A549 (cell line): ENCODE measurements around the gene ITGB1. TPM values are rescaled to one million over a fixed set of nuclear protein-coding genes. Genes with fewer than 3 reads are reported as not detected.

Experiments
- ATAC-seq, 2 experiments: fragments of 200-7000 bp in 1 of 2; fragments of >200 bp in 1 of 2; cut with Nextera tagmentation in 1 of 2; cut with Tn5 transposase in 1 of 2; 3 replicates each; pipeline versions ENCODE4 v1.8.0 to v1.9.1; 2018 to 2020; ENCODE audit warnings: mild to moderate bottlenecking in 1 of 2, moderate library complexity in 1 of 2
- CTCF ChIA-PET: fragments of 300-600 bp; sonication (Branson Sonifier 250); formaldehyde crosslinking; extraction: SDS; loops from one replicate; lab custom pipeline; 2021; ENCODE audit warnings: antibody characterized with exemption, inconsistent platforms; lab: Yijun Ruan, JAX
- POLR2A ChIA-PET: fragments of 350-600 bp; formaldehyde crosslinking; extraction: SDS; loops from one replicate; lab custom pipeline; 2021; ENCODE audit warnings: antibody characterized with exemption, inconsistent platforms; lab: Yijun Ruan, JAX
- DNase-seq, 2 experiments: peaks; one replicate each; pipeline versions ENCODE4 v3.0.0 to v3.0.0-alpha.2; 2011 to 2016; ENCODE audit warnings: low read depth in 1 of 2, low spot score in 1 of 2
- FAIRE-seq: peaks from 2 replicates; lab custom pipeline; 2011; peaks lifted over from hg19 to GRCh38; lab: Jason Lieb, UNC
- H3K27ac ChIP-seq, 2 experiments: fragments of >200 bp; sonication (Bioruptor Twin); formaldehyde crosslinking; 3 replicates each; pipeline ENCODE4 v1.5.1; 2016 to 2017
- H3K4me1 ChIP-seq: fragments of >200 bp; sonication (Bioruptor Twin); formaldehyde crosslinking; 3 replicates; pipeline ENCODE4 v1.6.1; 2016
- H3K4me2 ChIP-seq: fragments of >200 bp; sonication (Bioruptor Twin); formaldehyde crosslinking; 3 replicates; pipeline ENCODE4 v1.6.1; 2016
- H3K4me3 ChIP-seq: fragments of >200 bp; sonication (Bioruptor Twin); formaldehyde crosslinking; 3 replicates; pipeline ENCODE4 v1.5.1; 2016
- H3K9me3 ChIP-seq: fragments of >200 bp; sonication (Bioruptor Twin); formaldehyde crosslinking; 3 replicates; pipeline ENCODE4 v1.6.1; 2016
- ATOH8 ChIP-seq: fragments of 250-450 bp; sonication (Bioruptor Pico); IDR thresholded peaks from 2 replicates; pipeline ENCODE4 v1.5.0; 2020; ENCODE audit warnings: low read depth, mild to moderate bottlenecking, moderate library complexity
- CBX8 ChIP-seq: fragments of 200-600 bp; sonication (generic); IDR thresholded peaks from 2 replicates; pipeline ENCODE4 v1.6.1; 2016
- CEBPB ChIP-seq, 2 experiments: fragments of >200 bp in 1 of 2; sonication (Bioruptor Twin) in 1 of 2; formaldehyde crosslinking in 1 of 2; IDR thresholded peaks; 2 replicates each; pipeline ENCODE4 v1.6.1; 2012 to 2016
- CHD2 ChIP-seq: fragments of 150-350 bp; IDR thresholded peaks from 2 replicates; pipeline ENCODE4 v1.6.1; 2014; ENCODE audit warnings: low read length; ENCODE audit not compliant: partially characterized antibody
- E2F6 ChIP-seq: IDR thresholded peaks from 2 replicates; pipeline ENCODE4 v1.6.1; 2012; ENCODE audit warnings: low read depth, borderline replicate concordance
- EHMT2 ChIP-seq: fragments of 200-600 bp; sonication (generic); IDR thresholded peaks from 2 replicates; pipeline ENCODE4 v1.6.1; 2016; ENCODE audit warnings: antibody characterized with exemption, low read depth, mild to moderate bottlenecking, moderate library complexity
- ELK1 ChIP-seq: fragments of 150-350 bp; IDR thresholded peaks from 2 replicates; pipeline ENCODE4 v1.6.1; 2014; ENCODE audit warnings: low read depth, mild to moderate bottlenecking, low read length
- EP300 ChIP-seq, 2 experiments: fragments of >200 bp; sonication (Bioruptor Twin); formaldehyde crosslinking; IDR thresholded peaks; 2 replicates in 1 of 2; 3 replicates in 1 of 2; pipeline ENCODE4 v1.6.1; 2016 to 2017
- FOSB ChIP-seq: fragments of 250-450 bp; sonication (Bioruptor Pico); IDR thresholded peaks from 2 replicates; pipeline ENCODE4 v1.5.0; 2020; ENCODE audit warnings: mild to moderate bottlenecking, moderate library complexity
- FOXS1 ChIP-seq: fragments of 250-450 bp; sonication (Bioruptor Pico); IDR thresholded peaks from 2 replicates; pipeline ENCODE4 v1.5.0; 2020; ENCODE audit warnings: mild to moderate bottlenecking, moderate library complexity
- HDAC2 ChIP-seq: fragments of 200-600 bp; sonication (generic); IDR thresholded peaks from 2 replicates; pipeline ENCODE4 v1.6.1; 2016
- HES2 ChIP-seq: fragments of >200 bp; sonication (Bioruptor Twin); formaldehyde crosslinking; IDR thresholded peaks from 2 replicates; pipeline ENCODE4 v1.6.1; 2016
- HEYL ChIP-seq: fragments of 250-450 bp; sonication (Bioruptor Pico); IDR thresholded peaks from 2 replicates; pipeline ENCODE4 v1.8.0; 2021; ENCODE audit warnings: mild to moderate bottlenecking, moderate library complexity
- HMGXB4 ChIP-seq: fragments of 250-450 bp; sonication (Bioruptor Pico); IDR thresholded peaks from 2 replicates; pipeline ENCODE4 v1.5.0; 2021; ENCODE audit warnings: mild to moderate bottlenecking, moderate library complexity, borderline replicate concordance
- HOXB13 ChIP-seq: fragments of 250-450 bp; sonication (Bioruptor Pico); IDR thresholded peaks from 2 replicates; pipeline ENCODE4 v1.5.0; 2020; ENCODE audit warnings: low read depth, mild to moderate bottlenecking, moderate library complexity
- JUN ChIP-seq, 2 experiments: fragments of >200 bp; sonication (Bioruptor Twin); formaldehyde crosslinking; IDR thresholded peaks; 2 replicates in 1 of 2; 3 replicates in 1 of 2; pipeline ENCODE4 v1.6.1; 2016 to 2017
- JUNB ChIP-seq: fragments of >200 bp; sonication (Bioruptor Twin); formaldehyde crosslinking; IDR thresholded peaks from 2 replicates; pipeline ENCODE4 v1.6.1; 2016
- KDM5A ChIP-seq: fragments of 200-600 bp; sonication (generic); IDR thresholded peaks from 2 replicates; pipeline ENCODE4 v1.6.1; 2016; ENCODE audit warnings: antibody characterized with exemption, mild to moderate bottlenecking
- MYC ChIP-seq: IDR thresholded peaks from 2 replicates; pipeline ENCODE4 v1.6.1; 2012; ENCODE audit warnings: mild to moderate bottlenecking, inconsistent platforms, low read length, improper control_type of control experiment, borderline replicate concordance
- NFE2L2 ChIP-seq: fragments of 150-350 bp; conservative IDR thresholded peaks from 2 replicates; pipeline ENCODE4 v1.6.1; 2014; ENCODE audit warnings: low read length
- NR3C1 ChIP-seq: fragments of >200 bp; sonication (Bioruptor Twin); formaldehyde crosslinking; IDR thresholded peaks from 3 replicates; pipeline ENCODE4 v1.6.1; 2017
- POLR2A ChIP-seq: IDR thresholded peaks from 2 replicates; pipeline ENCODE4 v1.6.1; 2012; ENCODE audit warnings: mild to moderate bottlenecking, low read length
- RAD21 ChIP-seq, 2 experiments: fragments of >200 bp in 1 of 2; sonication (Bioruptor Twin) in 1 of 2; formaldehyde crosslinking in 1 of 2; IDR thresholded peaks in 1 of 2; conservative IDR thresholded peaks in 1 of 2; 2 replicates in 1 of 2; 3 replicates in 1 of 2; pipeline ENCODE4 v1.6.1; 2012 to 2018; ENCODE audit warnings: inconsistent platforms in 1 of 2
- RCOR1 ChIP-seq: fragments of 150-350 bp; IDR thresholded peaks from 2 replicates; pipeline ENCODE4 v1.6.1; 2014; ENCODE audit warnings: antibody characterized with exemption, low read length, low read depth
- RFX5 ChIP-seq: fragments of 450-650 bp; IDR thresholded peaks from 2 replicates; pipeline ENCODE4 v1.7.1; 2014; ENCODE audit warnings: antibody characterized with exemption, mild to moderate bottlenecking, moderate library complexity
- SMC3 ChIP-seq: fragments of >200 bp; sonication (Bioruptor Twin); formaldehyde crosslinking; IDR thresholded peaks from 3 replicates; pipeline ENCODE4 v1.6.1; 2018; ENCODE audit warnings: inconsistent platforms
- TP53 ChIP-seq: fragments of 250-450 bp; sonication (Bioruptor Pico); IDR thresholded peaks from 2 replicates; pipeline ENCODE4 v1.5.0; 2021; ENCODE audit warnings: mild to moderate bottlenecking, moderate library complexity
- ZFP36 ChIP-seq: fragments of 450-650 bp; IDR thresholded peaks from 2 replicates; pipeline ENCODE4 v1.6.1; 2014; ENCODE audit warnings: borderline replicate concordance; ENCODE audit not compliant: partially characterized antibody
- ZSCAN20 ChIP-seq: fragments of 250-450 bp; sonication (Bioruptor Pico); IDR thresholded peaks from 2 replicates; pipeline ENCODE4 v1.8.0; 2022; ENCODE audit warnings: mild to moderate bottlenecking, moderate library complexity
- WGBS: methylation state at CpG from one replicate; pipeline ENCODE4 v1.1.6; 2017; ENCODE audit errors: missing lambda C conversion rate; 5-methylcytosine and 5-hydroxymethylcytosine counted together
- polyA plus RNA-seq, 4 experiments: library from polyadenylated mRNA; depleted of rRNA in 3 of 4; stranded (reverse); fragments of >200 nt; fragmentation: RNase III in 1 of 4; extraction: RNeasy Plus Mini Kit Qiagen cat#74134 plus additional on column Dnase treatment in 1 of 4; gene quantifications; 2 replicates in 3 of 4; 3 replicates in 1 of 4; pipeline ENCODE4 v1.2.3, GENCODE V29; 2011 to 2017

Gene ITGB1
- polyA plus RNA-seq, 2 of the 4 experiments (the other 2 are of a cell fraction): 1,270 to 2,408 TPM

- TF ChIP-seq ELK1 (no peak), ZSCAN20 (CRISPR knock-in tag) (0 out of 2 replicates have a peak, but pooled peaks have one; percentile 81), ZFP36 (no peak), FOSB (CRISPR knock-in tag) (peak; percentile 97), HMGXB4 (CRISPR knock-in tag) (peak; percentile 27; the same call in 1 of the 2 replicates), JUNB (peak; percentile 64), NR3C1 (no peak), HOXB13 (peak; percentile 96)
Measured at GRCh38 chr10:32982911-32983909, 25.2 kb upstream of the ITGB1 start (continued).

GRCh38 chr10:32982293-32982709 lies 24.3 kb upstream of the ITGB1 start:
- under 1% methylated on average over 9 of the region's 9 CpGs for WGBS
- FAIRE-seq (no peak), ATAC-seq (peak; percentile 27 to 52; a peak in 4 of 6 replicates), DNase-seq (peak in 1 of 2 experiments; percentile 93)
- POLR2A ChIA-PET: interaction anchor here (2.1 to 8.2 kb wide), 5 partner anchors 10 to 27 kb away, joined by 10 to 163 read pairs (median 65); partner anchors contain the start of gene ITGB1
- Histone ChIP-seq H3K27ac (peak overlapping the region; percentile 96 to 99), H3K4me3 (peak overlapping the region; percentile 44), H3K4me1 (peaks cover 74% of the 10 kb centered on the region), H3K4me2 (peak overlapping the region; percentile 92), H3K9me3 (no peaks in the 10 kb centered on the region)
- CTCF ChIA-PET: interaction anchor here (1.0 to 15.3 kb wide), 4 partner anchors 18 to 173 kb away, joined by 3 to 168 read pairs (median 10); no protein-coding TSS in a partner anchor
- no peak for TF ChIP-seq HDAC2
- TF ChIP-seq ATOH8 (CRISPR knock-in tag): peak; percentile 87
- TF ChIP-seq SMC3: peak; percentile 45
- TF ChIP-seq RAD21 (conservative IDR thresholded peaks at IDR 0.05 in 1 of 2, IDR thresholded peaks at IDR 0.05 in 1 of 2): peak in 1 of 2 experiments; percentile 53; a peak in 3 of 5 replicates
- TF ChIP-seq TP53: no peak
- TF ChIP-seq KDM5A: no peak
- 0 out of 2 replicates have a peak, but pooled peaks have one; percentile 20 for TF ChIP-seq HEYL (CRISPR knock-in tag)
- peak; percentile 88 to 89 for TF ChIP-seq JUN (IDR thresholded peaks at IDR 0.05)
- peak; percentile 23 to 75; a peak in 2 of 4 replicates for TF ChIP-seq CEBPB (IDR thresholded peaks at IDR 0.05)
- TF ChIP-seq ZSCAN20 (CRISPR knock-in tag): no peak
- no peak for TF ChIP-seq E2F6
- TF ChIP-seq CHD2: no peak
- no peak for TF ChIP-seq NFE2L2
- TF ChIP-seq RFX5: no peak
- no peak for TF ChIP-seq ELK1
- TF ChIP-seq NR3C1: no peak
- TF ChIP-seq FOXS1 (CRISPR knock-in tag): no peak
- no peak for TF ChIP-seq POLR2A
- no peak for TF ChIP-seq EHMT2
- TF ChIP-seq HMGXB4 (CRISPR knock-in tag): no peak
- TF ChIP-seq RCOR1: no peak
- peak; percentile 80 to 91; a peak in 3 of 5 replicates for TF ChIP-seq EP300 (IDR thresholded peaks at IDR 0.05)
- no peak for TF ChIP-seq CBX8
- no peak for TF ChIP-seq MYC
- no peak for TF ChIP-seq HES2
